Measurements from ENCODE around the gene CXorf51A.
"Not testable (repeated sequence)": the region's sequence is repeated elsewhere in the genome, so short reads cannot be mapped to it uniquely, and the experiment has no call there.

Gene CXorf51A

DNA sequence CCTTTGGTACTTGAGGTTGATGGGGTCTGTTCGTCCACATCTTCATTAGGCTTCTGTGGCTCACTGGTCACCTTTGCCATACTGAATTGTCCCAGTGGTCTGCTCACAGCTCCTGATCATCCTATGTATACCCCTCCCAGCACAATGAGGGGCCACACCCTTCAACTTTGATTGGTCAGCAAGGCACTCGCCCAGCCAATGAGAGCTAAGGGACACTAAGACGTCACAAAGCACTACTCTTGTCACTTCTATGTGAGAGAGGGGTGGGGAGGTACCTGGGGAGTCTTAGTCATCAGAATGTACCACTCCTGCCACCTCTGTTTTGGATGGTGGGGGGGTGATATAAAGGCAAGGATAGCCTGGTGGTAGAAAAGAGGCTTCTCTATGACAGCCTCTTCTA lies at the start of gene CXorf51A:
Gene CXorf51A (minus strand): TSS at position 101 of the 400 bp plus-strand sequence. CDS start 21 bp downstream, at position 80.
- not testable (repeated sequence) for DNase-seq

DNA sequence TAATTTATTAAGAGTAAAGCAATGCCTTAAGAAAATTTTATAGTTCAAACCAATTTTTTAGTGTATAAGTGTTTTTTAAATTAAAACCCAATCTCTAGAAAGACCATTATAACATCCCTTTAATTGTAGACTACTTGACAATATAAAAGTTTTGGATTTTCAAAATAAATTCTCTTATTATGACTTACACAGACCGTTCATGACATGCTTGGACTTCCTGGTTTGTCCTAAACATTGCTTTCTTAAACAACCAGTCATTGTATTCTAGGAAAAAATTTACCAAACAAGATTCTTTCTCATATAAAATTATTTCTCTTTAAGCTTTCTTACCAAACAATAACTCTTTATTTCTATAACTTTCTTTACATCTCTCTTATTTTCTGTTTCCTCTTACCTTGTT lies 49.0 kb upstream of the CXorf51A start:
- DNase-seq: no peak

DNA sequence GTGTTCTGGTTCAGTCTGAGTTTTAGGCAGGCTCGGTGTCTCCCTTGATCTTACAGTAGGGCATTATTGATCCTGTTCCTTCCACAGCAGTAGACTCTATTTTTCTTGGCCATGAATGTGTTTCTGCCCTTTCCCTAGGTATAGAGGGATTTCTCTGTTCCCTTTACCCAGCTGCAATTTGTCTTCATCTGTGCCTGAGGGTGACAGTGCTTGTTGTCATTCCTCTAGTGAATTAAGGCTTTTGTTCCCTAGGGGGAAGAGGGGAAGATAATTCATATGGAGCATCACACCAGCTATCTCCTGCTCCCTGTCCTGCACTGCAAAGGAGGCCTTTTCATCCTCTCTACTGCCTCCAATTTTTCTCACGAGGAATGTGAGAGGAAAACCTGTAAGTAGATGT lies 39.7 kb upstream of the CXorf51A start:
- no peak for DNase-seq

DNA sequence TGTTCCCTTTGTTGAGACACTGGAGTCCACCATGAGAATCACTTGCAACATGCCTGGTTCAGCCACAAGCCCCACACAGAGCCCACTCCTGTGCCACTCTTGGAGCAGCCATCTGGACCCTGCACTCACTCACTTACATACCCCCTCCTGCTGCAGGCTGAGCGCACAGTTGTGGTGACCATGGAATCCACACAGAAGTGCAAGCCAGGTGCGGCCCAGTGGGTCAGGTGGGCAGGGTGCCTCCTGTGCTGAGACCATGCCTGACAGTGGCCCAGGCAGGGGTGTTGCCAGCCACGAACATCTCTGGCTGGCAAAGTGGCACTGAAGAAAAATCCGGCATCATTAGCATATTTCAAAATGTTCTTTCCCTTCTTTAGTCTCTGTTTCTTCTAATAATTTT lies 17.4 kb upstream of the CXorf51A start:
- DNase-seq: no peak

DNA sequence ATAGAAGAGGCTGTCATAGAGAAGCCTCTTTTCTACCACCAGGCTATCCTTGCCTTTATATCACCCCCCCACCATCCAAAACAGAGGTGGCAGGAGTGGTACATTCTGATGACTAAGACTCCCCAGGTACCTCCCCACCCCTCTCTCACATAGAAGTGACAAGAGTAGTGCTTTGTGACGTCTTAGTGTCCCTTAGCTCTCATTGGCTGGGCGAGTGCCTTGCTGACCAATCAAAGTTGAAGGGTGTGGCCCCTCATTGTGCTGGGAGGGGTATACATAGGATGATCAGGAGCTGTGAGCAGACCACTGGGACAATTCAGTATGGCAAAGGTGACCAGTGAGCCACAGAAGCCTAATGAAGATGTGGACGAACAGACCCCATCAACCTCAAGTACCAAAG lies 5.1 kb downstream of the CXorf51A start, which contains the start of gene CXorf51B:
Gene CXorf51B (plus strand): TSS at position 301 of the 400 bp plus-strand sequence. CDS start 21 bp downstream, at position 322.
- DNase-seq: not testable (repeated sequence)
